Measurements from ENCODE around the gene MSTN. TPM values are rescaled to one million over a fixed set of nuclear protein-coding genes. Genes with fewer than 3 reads are reported as not detected.

MSTN gene
- total and polyA plus RNA-seq, 2 experiments from 2014 or later: 0.21 TPM; not detected in 1

GRCh38 chr2:190080527-190081049 is 18.1 kb upstream of the MSTN start (continued):
- TF ChIP-seq EZH2 (IDR thresholded peaks at IDR 0.05; ENCODE audit: low read depth, unreplicated experiment): no peak
- TF ChIP-seq POLR2AphosphoS5 (IDR thresholded peaks at IDR 0.05; ENCODE audit: low read depth): no peak
- TF ChIP-seq, protein P1, sequence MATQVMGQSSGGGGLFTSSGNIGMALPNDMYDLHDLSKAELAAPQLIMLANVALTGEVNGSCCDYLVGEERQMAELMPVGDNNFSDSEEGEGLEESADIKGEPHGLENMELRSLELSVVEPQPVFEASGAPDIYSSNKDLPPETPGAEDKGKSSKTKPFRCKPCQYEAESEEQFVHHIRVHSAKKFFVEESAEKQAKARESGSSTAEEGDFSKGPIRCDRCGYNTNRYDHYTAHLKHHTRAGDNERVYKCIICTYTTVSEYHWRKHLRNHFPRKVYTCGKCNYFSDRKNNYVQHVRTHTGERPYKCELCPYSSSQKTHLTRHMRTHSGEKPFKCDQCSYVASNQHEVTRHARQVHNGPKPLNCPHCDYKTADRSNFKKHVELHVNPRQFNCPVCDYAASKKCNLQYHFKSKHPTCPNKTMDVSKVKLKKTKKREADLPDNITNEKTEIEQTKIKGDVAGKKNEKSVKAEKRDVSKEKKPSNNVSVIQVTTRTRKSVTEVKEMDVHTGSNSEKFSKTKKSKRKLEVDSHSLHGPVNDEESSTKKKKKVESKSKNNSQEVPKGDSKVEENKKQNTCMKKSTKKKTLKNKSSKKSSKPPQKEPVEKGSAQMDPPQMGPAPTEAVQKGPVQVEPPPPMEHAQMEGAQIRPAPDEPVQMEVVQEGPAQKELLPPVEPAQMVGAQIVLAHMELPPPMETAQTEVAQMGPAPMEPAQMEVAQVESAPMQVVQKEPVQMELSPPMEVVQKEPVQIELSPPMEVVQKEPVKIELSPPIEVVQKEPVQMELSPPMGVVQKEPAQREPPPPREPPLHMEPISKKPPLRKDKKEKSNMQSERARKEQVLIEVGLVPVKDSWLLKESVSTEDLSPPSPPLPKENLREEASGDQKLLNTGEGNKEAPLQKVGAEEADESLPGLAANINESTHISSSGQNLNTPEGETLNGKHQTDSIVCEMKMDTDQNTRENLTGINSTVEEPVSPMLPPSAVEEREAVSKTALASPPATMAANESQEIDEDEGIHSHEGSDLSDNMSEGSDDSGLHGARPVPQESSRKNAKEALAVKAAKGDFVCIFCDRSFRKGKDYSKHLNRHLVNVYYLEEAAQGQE (IDR thresholded peaks at IDR 0.05; ENCODE audit: unreplicated experiment): no peak
- no peak for TF ChIP-seq CREB1 (CRISPR knock-in tag; IDR thresholded peaks at IDR 0.05; ENCODE audit: low read depth)
- TF ChIP-seq CTCF (conservative IDR thresholded peaks at IDR 0.05; ENCODE audit: low read depth in 2 of 2): no peak
- no peak for TF ChIP-seq EZH2phosphoT487 (IDR thresholded peaks at IDR 0.05; ENCODE audit: unreplicated experiment)
- TF ChIP-seq ZNF114 (CRISPR knock-in tag; IDR thresholded peaks at IDR 0.05): no peak

DNA sequence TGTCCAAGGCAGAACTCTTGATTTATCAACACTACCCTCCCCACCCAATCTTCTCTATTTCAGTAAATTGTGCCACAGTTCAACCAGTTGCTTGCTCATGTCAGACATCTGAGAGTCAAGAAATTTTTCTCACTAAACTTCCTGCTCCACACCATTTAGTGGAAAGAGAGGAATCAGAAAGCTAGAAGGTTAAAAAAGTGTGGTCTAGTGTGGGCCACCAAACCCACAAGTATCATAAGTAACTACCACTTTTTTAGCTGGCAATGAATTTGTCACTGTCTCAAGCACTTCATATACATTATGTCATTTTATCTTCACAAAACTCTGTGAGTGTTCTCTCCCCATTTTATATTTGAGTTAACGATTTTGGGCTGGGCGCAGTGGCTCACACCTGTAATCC is 16.6 kb upstream of the MSTN start:
- Histone ChIP-seq H2AFZ (no peak overlapping the region), H3K4me2 (no peak overlapping the region), H3F3A (replicated peaks; ENCODE audit: low read depth) (no peaks in the 10 kb centered on the region), H3K9me2 (ENCODE audit: insufficient read depth) (no peaks in the 10 kb centered on the region), H3K27ac (ENCODE audit: low read depth) (no peak overlapping the region), H3K79me2 (replicated peaks; ENCODE audit: insufficient read depth) (no peaks in the 10 kb centered on the region), H3K36me3 (ENCODE audit: insufficient read depth) (no peaks in the 10 kb centered on the region), H3K4me1 (ENCODE audit: insufficient read depth) (no peaks in the 10 kb centered on the region), H4K20me1 (replicated peaks; ENCODE audit: insufficient read depth) (no peaks in the 10 kb centered on the region), H3K4me3 (no peak overlapping the region), H3K27me3 (ENCODE audit: insufficient read depth) (no peaks in the 10 kb centered on the region)
- H3K27me3 Mint-ChIP-seq (ENCODE audit: insufficient read depth, low read depth, poor library complexity): peaks cover 6% of the 10 kb centered on the region
- H3K4me3 Mint-ChIP-seq: no peak overlapping the region
- H3K4me1 Mint-ChIP-seq: peaks cover 8% of the 10 kb centered on the region; the same call in 2 of the 3 replicates
- DNase-seq (ENCODE audit: low spot score): no peak
- no peak overlapping the region for H3K27ac Mint-ChIP-seq
- H3K9me3 Mint-ChIP-seq: no peaks in the 10 kb centered on the region
- no peaks in the 10 kb centered on the region for H3K36me3 Mint-ChIP-seq (ENCODE audit: low read depth)
- no peak for ATAC-seq
- TF ChIP-seq, protein P1 (IDR thresholded peaks at IDR 0.05; ENCODE audit: unreplicated experiment): no peak
- TF ChIP-seq ZNF114 (CRISPR knock-in tag; IDR thresholded peaks at IDR 0.05) (no peak), STAT1 (IDR thresholded peaks at IDR 0.05; ENCODE audit: unreplicated experiment) (no peak), CREB1 (CRISPR knock-in tag; IDR thresholded peaks at IDR 0.05; ENCODE audit: low read depth) (no peak), NANOG (IDR thresholded peaks at IDR 0.05; ENCODE audit: borderline replicate concordance) (no peak)

All from GM23338 (cell line).